GM23338 (cell line): ENCODE data around the gene CMYA5.

ENCODE experiments used
- CREB1 ChIP-seq: fragments of 250-450 bp; sonication (Bioruptor Pico); IDR thresholded peaks from 2 replicates; pipeline ENCODE4 v1.5.0; 2020; ENCODE audit warnings: low read depth, mild to moderate bottlenecking, moderate library complexity
- CTCF ChIP-seq, 2 experiments: fragments of 200-600 bp in 1 of 2; sonication (generic) in 1 of 2; conservative IDR thresholded peaks; 2 replicates each; pipeline versions ENCODE4 v1.5.1 to v1.6.1; 2016 to 2017; ENCODE audit warnings: antibody characterized with exemption in 2 of 2, low read depth in 2 of 2, mild to moderate bottlenecking in 2 of 2, moderate library complexity in 1 of 2
- EZH2 ChIP-seq: fragments of 200-600 bp; sonication (generic); IDR thresholded peaks from one replicate; pipeline ENCODE4 v1.8.0; 2017; ENCODE audit warnings: antibody characterized with exemption, mild to moderate bottlenecking, low read depth; ENCODE audit not compliant: unreplicated experiment
- EZH2phosphoT487 ChIP-seq: fragments of 200-600 bp; sonication (generic); IDR thresholded peaks from one replicate; pipeline ENCODE4 v1.8.1; 2018; ENCODE audit warnings: antibody characterized with exemption; ENCODE audit not compliant: unreplicated experiment
- JUNB ChIP-seq: IDR thresholded peaks from one replicate; pipeline ENCODE4 v1.6.1; 2016; ENCODE audit warnings: antibody characterized with exemption; ENCODE audit not compliant: unreplicated experiment
- NANOG ChIP-seq: IDR thresholded peaks from 2 replicates; pipeline ENCODE4 v1.6.1; 2016; ENCODE audit warnings: antibody characterized with exemption, borderline replicate concordance
- POLR2AphosphoS5 ChIP-seq: IDR thresholded peaks from 2 replicates; pipeline ENCODE4 v1.6.1; 2016; ENCODE audit warnings: antibody characterized with exemption, low read depth
- REST ChIP-seq: IDR thresholded peaks from one replicate; pipeline ENCODE4 v1.6.1; 2018; ENCODE audit warnings: antibody characterized with exemption; ENCODE audit not compliant: unreplicated experiment
- TF ChIP-seq, protein P1 (sequence below): IDR thresholded peaks from 2 replicates; pipeline ENCODE4 v1.6.1; 2016; ENCODE audit warnings: antibody characterized with exemption

DNA sequence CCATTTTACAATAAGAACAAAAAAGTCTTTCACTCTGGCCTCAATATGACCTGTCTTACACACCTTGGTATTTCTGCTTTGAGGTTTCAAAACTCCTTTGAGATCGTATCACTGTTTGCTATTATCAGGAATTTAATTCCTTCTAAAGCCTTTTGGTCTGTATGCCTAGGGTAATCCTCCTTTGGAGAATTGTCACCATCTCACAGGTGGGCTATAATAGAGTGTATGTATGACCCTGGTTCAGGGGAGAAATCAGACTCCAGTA, 13.7 kb downstream of the CMYA5 start:
- TF ChIP-seq EZH2 (no peak), REST (no peak), CTCF (conservative IDR thresholded peaks at IDR 0.05; ENCODE audit: low read depth in 2 of 2) (no peak), POLR2AphosphoS5 (no peak), EZH2phosphoT487 (no peak), JUNB (no peak), CREB1 (no peak), NANOG (no peak)
- TF ChIP-seq, protein P1, sequence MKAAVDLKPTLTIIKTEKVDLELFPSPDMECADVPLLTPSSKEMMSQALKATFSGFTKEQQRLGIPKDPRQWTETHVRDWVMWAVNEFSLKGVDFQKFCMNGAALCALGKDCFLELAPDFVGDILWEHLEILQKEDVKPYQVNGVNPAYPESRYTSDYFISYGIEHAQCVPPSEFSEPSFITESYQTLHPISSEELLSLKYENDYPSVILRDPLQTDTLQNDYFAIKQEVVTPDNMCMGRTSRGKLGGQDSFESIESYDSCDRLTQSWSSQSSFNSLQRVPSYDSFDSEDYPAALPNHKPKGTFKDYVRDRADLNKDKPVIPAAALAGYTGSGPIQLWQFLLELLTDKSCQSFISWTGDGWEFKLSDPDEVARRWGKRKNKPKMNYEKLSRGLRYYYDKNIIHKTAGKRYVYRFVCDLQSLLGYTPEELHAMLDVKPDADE: no peak
